Endothelial cell of hepatic sinusoid (primary cell): ENCODE measurements around the gene TECR.
"Not testable (repeated sequence)": the region's sequence is repeated elsewhere in the genome, so short reads cannot be mapped to it uniquely, and the experiment has no call there.

Source experiments
- in situ Hi-C: cut with HindIII; loops from 2 replicates; pipeline ENCODE4 v1.10.0; 2017; ENCODE audit warnings: low sequenced_read_pairs

Gene TECR

DNA sequence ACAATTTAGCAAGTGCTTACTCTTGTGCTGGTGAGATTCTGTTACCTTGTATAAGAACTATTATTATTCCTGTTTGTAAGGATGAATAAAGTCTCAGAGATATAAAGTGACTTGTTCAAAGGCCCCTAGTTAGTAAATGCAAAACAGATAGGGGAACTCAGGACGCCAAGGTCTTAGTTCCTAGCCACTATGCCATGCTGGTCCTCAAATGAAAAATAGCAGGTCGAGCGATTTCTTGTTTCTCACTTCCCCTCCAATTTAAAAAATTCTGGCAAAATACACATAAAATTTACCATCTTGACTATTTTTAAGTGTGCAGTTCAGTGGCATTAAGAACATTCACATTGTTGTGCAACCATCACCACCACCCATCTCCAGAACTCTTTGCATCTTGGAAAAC, 1.1 kb downstream of the TECR start:
- in situ Hi-C loops = no loop called here

GRCh38 chr19:14533450-14533849, 4.1 kb downstream of the TECR start:
- in situ Hi-C loops = no loop called here

DNA sequence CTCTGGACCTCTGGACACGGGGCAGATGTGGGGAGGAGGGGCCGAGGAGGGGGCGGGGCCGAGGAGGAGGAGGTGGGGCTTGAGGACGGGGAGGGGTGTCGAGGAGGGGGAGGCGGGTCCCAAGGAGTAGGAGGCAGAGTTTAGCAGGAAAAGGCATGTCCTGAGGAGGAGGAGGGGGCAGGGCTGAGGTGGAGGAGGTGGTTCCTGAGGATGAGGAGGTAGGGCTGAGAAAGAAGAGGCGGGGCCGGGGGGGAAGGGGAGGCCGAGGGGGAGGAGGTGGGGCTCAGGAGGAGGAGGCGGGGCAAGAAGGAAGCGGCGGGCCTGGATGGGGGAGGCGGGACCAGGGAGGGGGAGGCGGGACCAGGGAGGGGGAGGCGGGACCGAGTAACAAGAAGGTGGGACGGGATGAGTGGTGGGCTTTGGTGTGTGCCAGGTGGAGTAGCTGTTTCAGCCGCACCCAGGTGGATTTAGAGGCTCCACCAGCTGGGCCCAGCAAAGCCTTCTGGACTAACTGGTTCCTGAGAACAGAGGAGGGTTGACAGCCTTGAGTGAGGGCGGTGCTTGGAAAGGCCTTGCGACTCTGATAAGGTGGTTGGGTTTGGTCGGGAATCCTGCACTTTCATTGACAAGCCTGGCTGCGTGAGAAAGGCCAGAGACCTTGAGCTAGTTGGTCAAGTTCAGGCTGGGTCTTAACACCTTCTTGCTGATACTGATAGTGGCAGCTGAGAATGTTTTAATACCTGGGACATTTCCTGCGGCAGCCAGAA, 7.7 kb downstream of the TECR start:
- in situ Hi-C loops = no loop called here

GRCh38 chr19:14540741-14541525, 11.5 kb downstream of the TECR start:
- in situ Hi-C loops = no loop called here

DNA sequence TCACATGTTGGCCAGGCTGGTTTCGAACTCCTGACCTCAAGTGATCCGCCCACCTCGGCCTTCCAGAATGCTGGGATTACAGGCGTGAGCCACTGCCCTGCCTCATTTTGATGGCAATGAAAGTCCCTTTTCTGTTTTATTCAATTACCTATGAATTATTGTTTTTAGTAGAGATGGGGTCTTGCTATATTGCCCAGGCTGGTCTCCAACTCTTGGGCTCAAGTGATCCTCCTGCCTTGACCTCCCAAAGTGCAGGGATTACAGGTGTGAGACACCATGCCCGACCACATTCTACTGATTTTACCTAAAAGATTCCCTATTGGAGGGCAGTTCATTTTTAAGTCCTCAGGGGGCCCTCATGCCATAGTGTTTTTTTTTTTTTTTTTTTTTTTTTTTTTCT, 12.6 kb downstream of the TECR start:
- in situ Hi-C loops = not testable (repeated sequence)

DNA sequence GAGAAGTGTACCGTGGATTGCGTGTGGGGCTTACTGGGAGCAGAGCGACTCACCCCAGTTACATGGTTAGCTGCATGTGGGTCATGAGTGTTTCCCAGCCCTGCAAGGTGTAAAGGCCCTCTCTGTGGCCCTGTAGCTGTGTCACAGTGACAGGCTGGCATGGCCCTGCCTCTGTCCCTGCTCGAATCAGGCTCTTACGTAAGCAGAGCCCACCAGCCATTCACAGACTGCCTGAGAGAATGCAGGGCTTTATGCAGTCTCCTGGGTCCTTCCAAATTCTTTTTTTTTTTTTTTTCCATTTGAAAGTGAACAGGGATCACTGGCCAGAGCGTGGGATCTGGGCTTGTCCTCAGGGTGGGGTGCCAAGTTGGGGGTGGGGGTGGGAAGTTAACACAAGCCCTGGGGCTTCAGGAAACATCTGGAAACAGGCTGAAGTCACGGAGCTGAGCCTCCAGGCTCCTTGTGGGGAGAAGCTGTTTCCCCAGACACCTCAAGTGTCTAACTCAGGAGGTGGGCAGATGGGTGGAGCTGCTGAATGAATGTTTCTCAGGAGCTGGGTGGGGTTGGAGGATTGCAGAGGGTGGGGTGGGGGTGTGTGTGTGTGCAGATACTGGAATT, 13.4 kb downstream of the TECR start:
- in situ Hi-C loops = no loop called here

- in situ Hi-C loops = no loop called here
These were observed 14.7 kb downstream of the TECR start for GRCh38 chr19:14544047-14544446.

DNA sequence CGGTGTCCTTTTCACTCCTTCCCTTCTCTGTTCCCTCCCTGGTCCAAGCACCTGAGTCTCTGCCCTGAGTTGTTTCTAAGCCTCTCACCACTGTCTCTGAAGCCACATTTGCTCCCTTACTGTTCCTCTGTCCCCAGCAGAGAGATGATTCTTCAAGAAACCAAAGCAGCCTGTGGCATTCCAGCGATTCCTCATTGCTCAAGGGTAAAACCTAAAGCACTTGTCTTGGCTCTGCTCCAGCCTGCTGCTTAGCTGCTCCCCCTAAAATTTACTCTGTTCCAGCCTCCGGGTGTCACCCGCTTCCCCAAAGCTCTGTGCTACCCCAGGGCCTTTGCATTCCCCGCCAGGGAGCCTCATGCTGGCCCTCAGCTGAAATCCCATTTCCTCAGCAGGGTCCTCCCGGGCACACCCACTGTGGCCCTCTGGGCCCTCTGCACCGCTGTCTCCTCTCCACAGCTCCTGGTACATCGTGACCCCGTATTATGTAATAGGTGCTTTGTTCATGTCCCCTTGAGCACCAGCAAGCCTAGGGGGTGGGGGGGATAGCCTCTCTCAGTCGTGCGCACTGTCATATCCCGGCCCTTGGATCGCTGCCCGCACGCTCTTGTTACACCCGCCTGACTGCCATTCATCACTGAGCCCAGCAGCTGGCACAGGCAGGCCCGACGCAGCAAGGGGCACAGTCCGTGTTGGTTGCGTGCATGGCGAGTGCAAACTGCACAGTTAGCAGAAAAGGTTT, 15.8 kb downstream of the TECR start:
- in situ Hi-C loops = no loop called here

DNA sequence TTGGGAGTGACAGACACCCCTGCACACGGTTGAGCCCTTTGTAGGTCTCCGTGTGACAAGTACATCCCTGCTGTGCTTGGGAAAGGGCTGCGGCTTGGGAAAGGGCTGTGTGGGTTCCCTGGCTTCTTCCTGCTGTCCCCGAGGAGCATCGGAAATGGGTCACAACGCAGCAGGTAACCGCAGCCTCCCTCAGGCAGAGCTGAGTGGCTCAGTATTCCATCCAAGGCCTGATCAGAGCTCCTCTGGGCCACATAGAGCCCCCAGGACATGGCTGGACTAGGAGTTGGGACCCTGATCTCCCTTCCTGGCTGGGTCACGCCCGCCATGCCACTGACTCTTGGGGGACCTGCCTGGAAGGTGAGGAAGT, 16.3 kb downstream of the TECR start:
- in situ Hi-C loops = no loop called here

DNA sequence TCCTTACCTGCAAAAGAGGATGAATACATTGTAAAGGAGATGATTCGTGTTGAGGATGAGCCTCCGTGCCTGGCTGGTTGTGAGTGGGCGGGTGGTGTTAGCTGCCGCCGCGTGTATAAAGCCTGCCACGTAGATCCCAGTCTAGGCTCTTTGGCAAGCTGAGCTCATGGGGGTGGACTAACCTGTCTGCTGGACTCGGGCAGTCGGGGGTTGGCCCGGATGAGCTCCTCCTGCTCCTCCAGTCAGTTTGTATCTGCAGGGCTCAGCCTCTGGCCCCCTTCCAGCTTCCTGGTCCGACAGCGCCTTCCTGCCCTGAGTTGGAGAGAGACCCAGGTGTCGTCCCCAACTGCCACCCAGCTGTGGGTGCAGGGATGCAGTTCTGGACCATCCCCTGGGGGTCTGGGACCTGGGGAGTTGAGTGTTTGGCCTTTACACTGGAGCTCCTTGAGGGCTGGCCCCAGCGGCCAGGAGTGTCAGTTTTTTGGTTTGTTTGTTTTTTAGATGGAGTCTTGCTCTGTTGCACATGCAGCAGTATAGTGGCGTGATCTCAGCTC, 20.9 kb downstream of the TECR start:
- in situ Hi-C loops = no loop called here

DNA sequence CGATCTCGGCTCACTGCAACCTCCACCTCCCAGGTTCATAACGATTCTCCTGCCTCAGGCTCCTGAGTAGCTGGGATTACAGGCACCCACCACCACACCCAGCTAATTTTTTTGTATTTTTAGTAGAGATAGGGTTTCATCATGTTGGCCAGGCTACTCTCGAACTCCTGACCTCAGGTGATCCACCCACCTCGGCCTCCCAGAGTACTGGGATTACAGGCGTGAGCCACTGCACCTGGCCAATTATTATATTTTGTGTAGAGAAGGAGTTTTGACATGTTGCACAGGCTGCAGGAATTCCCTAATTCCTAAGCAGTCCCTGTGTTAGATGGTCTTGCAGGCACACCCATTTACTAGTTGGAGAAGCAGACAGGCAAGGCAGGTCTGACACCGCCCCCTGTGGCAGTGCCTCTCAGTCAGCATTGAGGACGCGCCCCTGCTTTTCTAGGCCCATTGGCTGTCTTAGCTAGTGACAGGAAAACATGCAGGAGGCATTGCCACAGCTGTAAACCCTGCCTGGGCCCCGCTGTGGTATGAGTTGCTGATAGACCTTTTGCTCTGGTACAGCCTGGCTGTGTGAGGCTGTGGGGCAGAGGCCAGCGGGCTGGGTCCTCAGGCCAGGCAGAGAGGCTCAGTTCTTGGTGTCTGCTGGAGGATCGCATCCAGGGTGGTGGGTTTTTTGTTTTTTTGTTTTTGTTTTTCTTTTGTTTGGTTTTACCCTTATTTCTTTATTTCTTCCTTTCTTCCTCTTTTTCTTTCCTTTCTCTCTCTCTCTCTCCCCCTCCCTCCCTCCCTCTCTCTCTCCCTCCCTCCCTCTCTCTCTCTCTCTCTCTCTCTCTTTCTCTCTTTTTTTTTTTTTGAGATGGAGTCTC, 22.0 kb downstream of the TECR start:
- in situ Hi-C loops = not testable (repeated sequence)

- in situ Hi-C loops = not testable (repeated sequence)
These were observed 22.6 kb downstream of the TECR start for GRCh38 chr19:14552006-14552360.

- in situ Hi-C loops = no loop called here
These were observed 23.9 kb downstream of the TECR start for GRCh38 chr19:14553042-14553938.

GRCh38 chr19:14553939-14554243, 24.5 kb downstream of the TECR start:
- in situ Hi-C loops = no loop called here

GRCh38 chr19:14554382-14554812, 25.0 kb downstream of the TECR start:
- in situ Hi-C loops = no loop called here

DNA sequence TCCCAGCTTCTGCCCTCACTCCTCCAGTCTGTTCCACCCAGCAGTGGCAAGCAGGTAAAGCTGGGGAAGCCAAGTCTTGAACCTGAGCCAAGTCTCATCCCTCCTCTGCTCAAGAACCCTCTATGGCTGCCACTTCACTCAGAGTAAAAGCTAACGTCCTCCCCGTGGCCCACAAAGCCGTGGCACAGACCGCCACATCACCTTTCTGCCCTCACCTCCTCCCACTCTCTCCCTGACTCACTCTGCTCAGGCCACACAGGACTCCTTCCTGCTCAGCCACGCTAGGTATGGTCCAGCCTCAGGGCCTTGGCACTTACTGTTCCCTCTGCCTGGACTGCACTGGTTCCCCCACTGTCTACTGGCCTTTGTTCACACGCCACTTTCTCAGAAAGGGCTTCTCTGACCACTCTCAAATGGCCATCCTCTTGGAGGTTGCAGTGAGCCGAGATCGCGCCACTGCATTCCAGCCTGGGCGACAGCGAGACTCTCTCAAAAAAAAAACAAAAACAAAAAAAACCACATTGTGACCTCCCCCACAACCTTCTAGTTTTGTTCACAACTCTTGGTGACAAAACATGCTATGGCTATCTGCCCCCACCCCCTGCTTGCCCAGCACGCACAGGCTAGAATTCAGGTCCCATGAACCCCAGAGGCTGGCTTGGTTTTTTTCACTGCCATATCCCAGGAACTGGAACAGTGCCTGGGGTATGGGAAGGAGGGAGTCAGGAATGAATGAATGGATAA, 26.7 kb downstream of the TECR start:
- in situ Hi-C loops = no loop called here

DNA sequence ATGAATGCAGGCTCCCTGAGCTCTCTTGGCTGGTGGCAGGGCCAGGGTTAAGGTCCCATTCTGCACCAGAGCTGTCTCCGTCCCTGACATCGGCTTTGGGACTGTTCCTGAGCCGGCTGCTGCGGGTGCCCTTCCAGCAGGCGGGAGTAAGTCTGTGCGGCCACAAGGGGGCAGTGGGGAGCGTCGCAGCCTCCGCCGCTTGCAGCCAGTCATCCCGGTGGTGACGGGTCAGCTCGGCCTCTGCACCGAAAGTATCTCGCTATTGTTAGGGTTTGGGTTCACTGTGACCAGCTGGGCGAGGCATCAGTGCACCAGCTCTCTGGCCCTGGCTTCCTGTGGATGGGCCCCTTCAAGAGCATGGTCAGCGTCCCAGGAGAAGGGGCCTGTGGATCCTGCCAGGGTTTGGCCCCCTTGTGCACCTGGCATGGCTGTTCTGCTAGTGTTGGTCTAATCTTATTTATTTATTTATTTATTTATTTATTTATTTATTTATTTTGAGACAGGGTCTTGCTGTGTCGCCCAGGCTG, 27.3 kb downstream of the TECR start:
- in situ Hi-C loops = no loop called here

GRCh38 chr19:14558370-14559066, 29.1 kb downstream of the TECR start:
- in situ Hi-C loops = no loop called here
